HG02763 (cell line): ENCODE results near the gene TBC1D26.
A peak's percentile ranks its signal among the peaks of the same experiment; 100 is the strongest.
"Not testable (repeated sequence)": the region's sequence is repeated elsewhere in the genome, so short reads cannot be mapped to it uniquely, and the experiment has no call there.

Source experiments
- ATAC-seq: cut with Tn5 transposase; IDR thresholded peaks from one replicate; pipeline ENCODE4 v1.9.1; 2021; ENCODE audit warnings: mild to moderate bottlenecking, moderate library complexity; ENCODE audit not compliant: unreplicated experiment

TBC1D26 gene

GRCh38 chr17:15731900-15732299, at the start of gene TBC1D26:
TBC1D26 (plus strand) TSS chr17:15732283; CDS start chr17:15735349, 3,066 bp downstream.
- not testable (repeated sequence) for ATAC-seq

GRCh38 chr17:15683135-15683534, 48.9 kb upstream of the TBC1D26 start:
- not testable (repeated sequence) for ATAC-seq

GRCh38 chr17:15683824-15684478, 48.1 kb upstream of the TBC1D26 start, which contains the start of gene TRIM16:
TRIM16 (minus strand) TSS chr17:15684311; CDS start chr17:15651609, 32,702 bp downstream.
- ATAC-seq, result peak; percentile 86

GRCh38 chr17:15687494-15687893, 44.6 kb upstream of the TBC1D26 start:
- not testable (repeated sequence) for ATAC-seq

- not testable (repeated sequence) for ATAC-seq
Measured at GRCh38 chr17:15698967-15699366, 33.1 kb upstream of the TBC1D26 start.

- peak; percentile 96 for ATAC-seq
Measured at GRCh38 chr17:15699413-15699924, 32.6 kb upstream of the TBC1D26 start, which contains the start of gene ZNF286A. ZNF286A (plus strand) TSS chr17:15699752; CDS start chr17:15700330, 578 bp downstream.

GRCh38 chr17:15699937-15700336, 32.1 kb upstream of the TBC1D26 start:
- ATAC-seq, result peak; percentile 1

- not testable (repeated sequence) for ATAC-seq
Measured at GRCh38 chr17:15704239-15704638, 27.8 kb upstream of the TBC1D26 start.

GRCh38 chr17:15704813-15705212, 27.3 kb upstream of the TBC1D26 start:
- not testable (repeated sequence) for ATAC-seq

GRCh38 chr17:15708879-15709278, 23.2 kb upstream of the TBC1D26 start:
- ATAC-seq, result not testable (repeated sequence)

GRCh38 chr17:15716601-15717563, 15.2 kb upstream of the TBC1D26 start:
- ATAC-seq, result not testable (repeated sequence)

GRCh38 chr17:15730535-15730934, 1.5 kb upstream of the TBC1D26 start:
- ATAC-seq, result not testable (repeated sequence)

- not testable (repeated sequence) for ATAC-seq
Measured at GRCh38 chr17:15733174-15733789, 1.2 kb downstream of the TBC1D26 start.

GRCh38 chr17:15736578-15736977, 4.5 kb downstream of the TBC1D26 start:
- not testable (repeated sequence) for ATAC-seq

GRCh38 chr17:15738066-15738465, 6.0 kb downstream of the TBC1D26 start:
- ATAC-seq, result no peak

GRCh38 chr17:15739259-15739658, 7.2 kb downstream of the TBC1D26 start:
- not testable (repeated sequence) for ATAC-seq

- not testable (repeated sequence) for ATAC-seq
Measured at GRCh38 chr17:15740041-15740440, 8.0 kb downstream of the TBC1D26 start.

GRCh38 chr17:15740570-15741120, 8.6 kb downstream of the TBC1D26 start:
- ATAC-seq, result no peak

- no peak for ATAC-seq
Measured at GRCh38 chr17:15741624-15742023, 9.5 kb downstream of the TBC1D26 start.

- ATAC-seq, result no peak
Measured at GRCh38 chr17:15742051-15742795, 10.1 kb downstream of the TBC1D26 start.
